ENCODE results near the gene NAXD.

NAXD gene

DNA sequence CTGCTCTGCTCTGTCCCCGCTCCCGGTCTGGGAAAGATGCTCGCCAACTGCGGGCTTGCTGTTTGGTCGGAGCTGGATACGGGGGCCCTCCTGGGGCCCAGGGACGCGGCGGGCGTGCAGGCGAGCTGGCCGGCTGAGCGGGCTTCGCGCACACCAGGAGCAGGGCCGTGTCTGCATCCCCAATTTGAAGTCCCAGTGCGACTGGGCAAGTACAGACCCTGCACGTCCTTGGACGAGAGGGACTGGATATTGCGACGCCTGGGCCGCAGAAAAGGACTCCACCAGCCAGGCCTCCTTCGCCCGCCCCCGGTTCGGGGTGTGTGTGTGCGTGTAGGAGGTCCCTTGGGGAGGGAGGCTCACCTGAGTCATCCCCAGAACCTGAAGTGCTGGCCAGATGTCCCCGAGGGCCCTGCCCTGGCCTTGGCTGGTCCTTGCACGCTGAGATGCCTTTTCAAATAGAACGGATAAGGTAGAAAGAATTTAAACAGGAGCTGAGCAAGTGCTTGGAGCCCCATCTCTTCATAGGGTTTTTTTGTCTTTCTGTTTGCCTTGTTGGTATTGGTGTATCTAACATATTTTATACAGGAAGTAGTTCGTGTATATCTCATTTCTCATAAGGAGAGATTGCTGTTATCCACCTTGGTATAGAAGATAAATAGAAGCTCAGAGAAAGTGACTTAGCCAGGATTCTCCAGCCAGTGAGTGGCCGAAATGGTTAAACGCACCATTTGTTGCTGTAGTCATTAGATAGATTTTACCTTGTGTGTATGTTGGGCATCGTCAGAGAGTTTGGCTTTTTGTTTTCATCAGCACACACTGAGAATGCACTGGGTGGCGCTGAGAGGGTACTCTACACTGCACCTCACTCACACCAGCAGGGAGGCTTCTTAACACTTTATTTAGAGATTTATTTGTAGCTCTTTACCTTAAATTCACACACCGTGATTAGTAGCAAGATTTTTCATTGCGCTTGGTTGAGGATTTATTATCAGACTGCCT is 1.1 kb downstream of the NAXD start:
- H3K4me1 ChIP-seq (ENCODE audit: control insufficient read depth, insufficient read depth, low read length, poor library complexity, severe bottlenecking) = peaks cover 8% of the 10 kb centered on the region
- peak overlapping the region; percentile 52 for H3K27ac ChIP-seq (ENCODE audit: insufficient read depth, low read length, poor library complexity, severe bottlenecking)
- H3K9me3 ChIP-seq (ENCODE audit: control insufficient read depth, low read length) = no peaks in the 10 kb centered on the region
- H3K27me3 ChIP-seq (replicated peaks; ENCODE audit: control insufficient read depth, insufficient read depth, low read length, poor library complexity, severe bottlenecking) = no peaks in the 10 kb centered on the region
- no peak for DNase-seq
- no peaks in the 10 kb centered on the region for H3K36me3 ChIP-seq (ENCODE audit: control insufficient read depth, insufficient read depth, low read length)
- H3K4me3 ChIP-seq (ENCODE audit: insufficient read depth, low read depth, low read length, poor library complexity, severe bottlenecking) = peak overlapping the region; percentile 72

GRCh38 chr13:110617321-110618072 is 2.2 kb downstream of the NAXD start:
- no peaks in the 10 kb centered on the region for H3K36me3 ChIP-seq (ENCODE audit: control insufficient read depth, insufficient read depth, low read length)
- H3K27me3 ChIP-seq (replicated peaks; ENCODE audit: control insufficient read depth, insufficient read depth, low read length, poor library complexity, severe bottlenecking) = no peaks in the 10 kb centered on the region
- no peak overlapping the region for H3K27ac ChIP-seq (ENCODE audit: insufficient read depth, low read length, poor library complexity, severe bottlenecking)
- H3K4me3 ChIP-seq (ENCODE audit: insufficient read depth, low read depth, low read length, poor library complexity, severe bottlenecking) = no peak overlapping the region
- H3K4me1 ChIP-seq (ENCODE audit: control insufficient read depth, insufficient read depth, low read length, poor library complexity, severe bottlenecking) = peaks cover 8% of the 10 kb centered on the region
- H3K9me3 ChIP-seq (ENCODE audit: control insufficient read depth, low read length) = no peaks in the 10 kb centered on the region
- DNase-seq = no peak

GRCh38 chr13:110618167-110618566 is 2.8 kb downstream of the NAXD start:
- H3K4me1 ChIP-seq (ENCODE audit: control insufficient read depth, insufficient read depth, low read length, poor library complexity, severe bottlenecking) = peaks cover 8% of the 10 kb centered on the region
- peaks cover 6% of the 10 kb centered on the region for H3K36me3 ChIP-seq (ENCODE audit: control insufficient read depth, insufficient read depth, low read length)
- H3K27me3 ChIP-seq (replicated peaks; ENCODE audit: control insufficient read depth, insufficient read depth, low read length, poor library complexity, severe bottlenecking) = no peaks in the 10 kb centered on the region
- H3K9me3 ChIP-seq (ENCODE audit: control insufficient read depth, low read length) = no peaks in the 10 kb centered on the region
- DNase-seq = no peak
- no peak overlapping the region for H3K4me3 ChIP-seq (ENCODE audit: insufficient read depth, low read depth, low read length, poor library complexity, severe bottlenecking)
- H3K27ac ChIP-seq (ENCODE audit: insufficient read depth, low read length, poor library complexity, severe bottlenecking) = no peak overlapping the region

DNA sequence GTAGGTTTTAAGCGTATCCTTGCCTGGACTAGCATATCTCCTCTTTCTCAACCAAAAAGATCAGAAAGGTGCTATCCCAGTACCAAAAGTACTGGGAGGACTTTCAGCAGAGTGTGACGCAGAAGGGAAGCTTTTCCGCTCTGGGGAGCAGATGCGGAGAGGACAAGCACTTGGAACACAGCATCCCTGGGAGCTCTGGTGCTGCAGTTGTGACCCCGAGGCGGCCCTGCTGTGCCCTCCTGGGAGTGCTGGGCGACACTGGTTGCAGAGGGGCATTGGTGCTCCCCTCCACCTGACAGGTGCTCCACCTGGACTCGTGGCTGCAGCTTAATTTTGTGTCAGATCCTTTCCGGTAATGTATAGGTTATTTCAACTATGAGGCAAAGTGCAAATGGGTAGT is 3.4 kb downstream of the NAXD start:
- H3K9me3 ChIP-seq (ENCODE audit: control insufficient read depth, low read length) = no peaks in the 10 kb centered on the region
- no peak overlapping the region for H3K4me3 ChIP-seq (ENCODE audit: insufficient read depth, low read depth, low read length, poor library complexity, severe bottlenecking)
- DNase-seq = no peak
- H3K27me3 ChIP-seq (replicated peaks; ENCODE audit: control insufficient read depth, insufficient read depth, low read length, poor library complexity, severe bottlenecking) = no peaks in the 10 kb centered on the region
- peaks cover 8% of the 10 kb centered on the region for H3K4me1 ChIP-seq (ENCODE audit: control insufficient read depth, insufficient read depth, low read length, poor library complexity, severe bottlenecking)
- no peak overlapping the region for H3K27ac ChIP-seq (ENCODE audit: insufficient read depth, low read length, poor library complexity, severe bottlenecking)
- H3K36me3 ChIP-seq (ENCODE audit: control insufficient read depth, insufficient read depth, low read length) = peaks cover 6% of the 10 kb centered on the region

- H3K27ac ChIP-seq (ENCODE audit: insufficient read depth, low read length, poor library complexity, severe bottlenecking) = no peak overlapping the region
- no peaks in the 10 kb centered on the region for H3K9me3 ChIP-seq (ENCODE audit: control insufficient read depth, low read length)
- H3K4me3 ChIP-seq (ENCODE audit: insufficient read depth, low read depth, low read length, poor library complexity, severe bottlenecking) = no peak overlapping the region
- peaks cover 8% of the 10 kb centered on the region for H3K4me1 ChIP-seq (ENCODE audit: control insufficient read depth, insufficient read depth, low read length, poor library complexity, severe bottlenecking)
- H3K27me3 ChIP-seq (replicated peaks; ENCODE audit: control insufficient read depth, insufficient read depth, low read length, poor library complexity, severe bottlenecking) = no peaks in the 10 kb centered on the region
- peaks cover 19% of the 10 kb centered on the region for H3K36me3 ChIP-seq (ENCODE audit: control insufficient read depth, insufficient read depth, low read length)
- no peak for DNase-seq
Measured at GRCh38 chr13:110620596-110620995, 5.3 kb downstream of the NAXD start.

GRCh38 chr13:110624766-110625756 is 9.7 kb downstream of the NAXD start:
- no peak for DNase-seq
- no peak overlapping the region for H3K27ac ChIP-seq (ENCODE audit: insufficient read depth, low read length, poor library complexity, severe bottlenecking)
- H3K4me3 ChIP-seq (ENCODE audit: insufficient read depth, low read depth, low read length, poor library complexity, severe bottlenecking) = no peak overlapping the region
- H3K36me3 ChIP-seq (ENCODE audit: control insufficient read depth, insufficient read depth, low read length) = peaks cover 38% of the 10 kb centered on the region
- H3K27me3 ChIP-seq (replicated peaks; ENCODE audit: control insufficient read depth, insufficient read depth, low read length, poor library complexity, severe bottlenecking) = no peaks in the 10 kb centered on the region
- H3K9me3 ChIP-seq (ENCODE audit: control insufficient read depth, low read length) = no peaks in the 10 kb centered on the region
- H3K4me1 ChIP-seq (ENCODE audit: control insufficient read depth, insufficient read depth, low read length, poor library complexity, severe bottlenecking) = peaks cover 3% of the 10 kb centered on the region

DNA sequence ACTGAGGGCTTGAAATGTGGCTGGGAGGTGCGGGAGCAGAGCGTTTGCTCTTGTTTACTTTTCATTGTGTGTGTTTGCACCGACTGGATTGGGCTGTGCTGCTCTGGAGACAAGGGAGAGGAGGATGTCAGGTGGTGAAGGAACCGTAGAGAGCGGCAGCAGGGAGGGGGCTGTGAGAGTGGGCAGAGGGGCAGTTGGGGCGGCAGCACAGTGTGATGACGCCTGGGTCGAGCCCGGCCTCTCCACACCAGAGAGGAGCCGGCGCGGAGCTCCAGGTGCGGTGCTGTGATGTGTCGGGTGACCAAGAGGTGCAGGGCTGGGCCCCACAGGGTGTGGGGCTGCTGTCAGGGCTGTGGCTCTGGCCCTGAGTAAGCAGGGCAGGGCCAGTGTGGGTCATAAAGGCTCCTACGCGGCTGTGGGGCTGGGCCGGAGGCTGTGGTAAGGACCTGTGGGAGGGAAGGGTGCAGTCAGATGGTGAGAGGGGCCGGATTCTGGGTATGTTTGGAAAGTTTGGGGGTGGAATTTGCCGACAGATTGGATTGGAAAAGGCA is 10.5 kb downstream of the NAXD start:
- DNase-seq = no peak
- peaks cover 38% of the 10 kb centered on the region for H3K36me3 ChIP-seq (ENCODE audit: control insufficient read depth, insufficient read depth, low read length)
- H3K27ac ChIP-seq (ENCODE audit: insufficient read depth, low read length, poor library complexity, severe bottlenecking) = no peak overlapping the region
- H3K4me3 ChIP-seq (ENCODE audit: insufficient read depth, low read depth, low read length, poor library complexity, severe bottlenecking) = no peak overlapping the region
- H3K9me3 ChIP-seq (ENCODE audit: control insufficient read depth, low read length) = no peaks in the 10 kb centered on the region
- H3K27me3 ChIP-seq (replicated peaks; ENCODE audit: control insufficient read depth, insufficient read depth, low read length, poor library complexity, severe bottlenecking) = no peaks in the 10 kb centered on the region
- peaks cover 3% of the 10 kb centered on the region for H3K4me1 ChIP-seq (ENCODE audit: control insufficient read depth, insufficient read depth, low read length, poor library complexity, severe bottlenecking)

GRCh38 chr13:110626521-110626920 is 11.2 kb downstream of the NAXD start:
- H3K4me3 ChIP-seq (ENCODE audit: insufficient read depth, low read depth, low read length, poor library complexity, severe bottlenecking) = no peak overlapping the region
- DNase-seq = no peak
- no peaks in the 10 kb centered on the region for H3K9me3 ChIP-seq (ENCODE audit: control insufficient read depth, low read length)
- no peaks in the 10 kb centered on the region for H3K27me3 ChIP-seq (replicated peaks; ENCODE audit: control insufficient read depth, insufficient read depth, low read length, poor library complexity, severe bottlenecking)
- peaks cover 3% of the 10 kb centered on the region for H3K4me1 ChIP-seq (ENCODE audit: control insufficient read depth, insufficient read depth, low read length, poor library complexity, severe bottlenecking)
- no peak overlapping the region for H3K27ac ChIP-seq (ENCODE audit: insufficient read depth, low read length, poor library complexity, severe bottlenecking)
- peaks cover 38% of the 10 kb centered on the region for H3K36me3 ChIP-seq (ENCODE audit: control insufficient read depth, insufficient read depth, low read length)

- H3K27me3 ChIP-seq (replicated peaks; ENCODE audit: control insufficient read depth, insufficient read depth, low read length, poor library complexity, severe bottlenecking) = no peaks in the 10 kb centered on the region
- H3K9me3 ChIP-seq (ENCODE audit: control insufficient read depth, low read length) = no peaks in the 10 kb centered on the region
- DNase-seq = no peak
- no peak overlapping the region for H3K4me3 ChIP-seq (ENCODE audit: insufficient read depth, low read depth, low read length, poor library complexity, severe bottlenecking)
- peaks cover 38% of the 10 kb centered on the region for H3K36me3 ChIP-seq (ENCODE audit: control insufficient read depth, insufficient read depth, low read length)
- H3K27ac ChIP-seq (ENCODE audit: insufficient read depth, low read length, poor library complexity, severe bottlenecking) = no peak overlapping the region
- peaks cover 3% of the 10 kb centered on the region for H3K4me1 ChIP-seq (ENCODE audit: control insufficient read depth, insufficient read depth, low read length, poor library complexity, severe bottlenecking)
Measured at GRCh38 chr13:110627351-110627750, 12.0 kb downstream of the NAXD start.

Measured in effector memory CD4-positive, alpha-beta T cell (primary cell).